Subcutaneous abdominal adipose tissue (tissue), 5 donors: ENCODE measurements around the gene CXCR6.
A peak's percentile ranks its signal among the peaks of the same experiment; 100 is the strongest.

ENCODE experiments used
- H3K27ac ChIP-seq: one replicate; pipeline ENCODE4 v1.7.0; 2013; ENCODE audit warnings: low read depth, mild to moderate bottlenecking, inconsistent platforms, low read length, moderate library complexity
- H3K27me3 ChIP-seq, 5 donors: one replicate each; pipeline ENCODE4 v1.7.0; 2013; ENCODE audit warnings: low read length in 5 of 5, inconsistent platforms in 1 of 5; ENCODE audit not compliant: control insufficient read depth in 5 of 5, insufficient read depth in 4 of 5
- H3K36me3 ChIP-seq, 5 donors: one replicate each; pipeline ENCODE4 v1.7.0; 2013; ENCODE audit warnings: low read length in 5 of 5; ENCODE audit not compliant: control insufficient read depth in 5 of 5, insufficient read depth in 5 of 5
- H3K4me1 ChIP-seq, 5 donors: one replicate each; pipeline ENCODE4 v1.7.0; 2013; ENCODE audit warnings: low read length in 5 of 5, mild to moderate bottlenecking in 3 of 5, moderate library complexity in 1 of 5; ENCODE audit not compliant: control insufficient read depth in 5 of 5, insufficient read depth in 5 of 5
- H3K4me3 ChIP-seq, 5 donors: one replicate each; pipeline ENCODE4 v1.7.0; 2013; ENCODE audit warnings: low read length in 5 of 5, low read depth in 1 of 5
- H3K9ac ChIP-seq, 5 donors: one replicate each; pipeline ENCODE4 v1.7.0; 2013; ENCODE audit warnings: low read length in 5 of 5, mild to moderate bottlenecking in 4 of 5, moderate library complexity in 3 of 5
- H3K9me3 ChIP-seq, 5 donors: one replicate each; pipeline ENCODE4 v1.7.0; 2013; ENCODE audit warnings: low read length in 5 of 5; ENCODE audit not compliant: control insufficient read depth in 5 of 5
- donor health status: healthy.
- donor health status: healthy.
- donor health status: healthy.
- donor health status: healthy.
- donor health status: healthy.

CXCR6 gene

GRCh38 chr3:45966371-45966791 lies 23.1 kb downstream of the CXCR6 start:
- Histone ChIP-seq H3K9me3 (no peaks in the 10 kb centered on the region), H3K4me1 (peaks cover 0 to 20% (median 11%) of the 10 kb centered on the region in 5 donors), H3K27me3 (no peaks in the 10 kb centered on the region), H3K9ac (no peak overlapping the region), H3K36me3 (peaks cover 7 to 94% (median 92%) of the 10 kb centered on the region in 5 donors), H3K4me3 (no peak overlapping the region), H3K27ac (no peak overlapping the region)

DNA sequence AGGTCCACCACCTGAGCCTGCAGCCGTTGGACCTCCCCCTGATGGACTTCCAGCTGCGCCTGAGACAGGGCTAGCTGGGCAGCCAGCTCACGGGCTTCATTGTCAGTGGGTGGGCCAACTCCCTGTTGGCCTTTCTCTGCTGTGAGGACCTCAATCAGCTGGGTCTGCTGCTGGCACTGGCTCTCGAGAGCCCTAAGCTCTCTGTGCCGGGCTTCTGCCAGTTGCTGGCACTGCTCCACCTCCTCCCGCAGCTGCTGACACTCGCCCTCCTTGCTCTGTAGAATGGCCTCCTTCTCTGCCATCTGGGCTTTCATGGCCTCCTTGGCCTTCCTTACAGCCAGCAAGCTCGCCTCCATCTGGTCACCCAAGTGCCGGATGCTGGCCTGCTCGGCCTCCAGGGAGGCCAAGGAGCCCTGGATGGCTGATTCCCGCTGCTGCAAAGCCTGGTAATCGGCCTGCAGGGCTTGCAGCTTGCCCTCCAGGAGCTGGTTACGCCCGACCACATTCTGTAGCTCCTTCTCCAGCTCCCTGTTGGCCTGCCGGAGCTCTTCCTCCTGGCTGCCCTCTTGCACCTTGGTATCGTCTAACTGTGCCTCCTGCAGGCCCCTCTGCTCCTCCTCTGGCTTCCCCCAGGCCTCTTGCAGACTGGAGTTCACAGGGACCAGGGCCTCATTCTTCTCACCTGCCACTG lies 23.8 kb downstream of the CXCR6 start:
- no peaks in the 10 kb centered on the region for H3K9me3 ChIP-seq
- H3K9ac ChIP-seq, result no peak overlapping the region
- peaks cover 0 to 20% (median 11%) of the 10 kb centered on the region in 5 donors for H3K4me1 ChIP-seq
- no peak overlapping the region for H3K27ac ChIP-seq
- peaks cover 9 to 90% (median 87%) of the 10 kb centered on the region in 5 donors for H3K36me3 ChIP-seq
- H3K27me3 ChIP-seq, result no peaks in the 10 kb centered on the region
- no peak overlapping the region for H3K4me3 ChIP-seq

GRCh38 chr3:45967724-45968123 lies 24.5 kb downstream of the CXCR6 start:
- H3K9me3 ChIP-seq, result no peaks in the 10 kb centered on the region
- no peak overlapping the region for H3K4me3 ChIP-seq
- H3K27ac ChIP-seq, result no peak overlapping the region
- no peak overlapping the region for H3K9ac ChIP-seq
- peaks cover 0 to 20% (median 11%) of the 10 kb centered on the region in 5 donors for H3K4me1 ChIP-seq
- peaks cover 9 to 90% (median 86%) of the 10 kb centered on the region in 5 donors for H3K36me3 ChIP-seq
- H3K27me3 ChIP-seq, result no peaks in the 10 kb centered on the region

- Histone ChIP-seq H3K4me3 (no peak overlapping the region), H3K36me3 (peaks cover 9 to 91% (median 85%) of the 10 kb centered on the region in 5 donors), H3K27ac (no peak overlapping the region), H3K9me3 (no peaks in the 10 kb centered on the region), H3K4me1 (peaks cover 0 to 20% (median 11%) of the 10 kb centered on the region in 5 donors), H3K27me3 (no peaks in the 10 kb centered on the region), H3K9ac (no peak overlapping the region)
Measured at GRCh38 chr3:45968149-45968548, 24.9 kb downstream of the CXCR6 start.

DNA sequence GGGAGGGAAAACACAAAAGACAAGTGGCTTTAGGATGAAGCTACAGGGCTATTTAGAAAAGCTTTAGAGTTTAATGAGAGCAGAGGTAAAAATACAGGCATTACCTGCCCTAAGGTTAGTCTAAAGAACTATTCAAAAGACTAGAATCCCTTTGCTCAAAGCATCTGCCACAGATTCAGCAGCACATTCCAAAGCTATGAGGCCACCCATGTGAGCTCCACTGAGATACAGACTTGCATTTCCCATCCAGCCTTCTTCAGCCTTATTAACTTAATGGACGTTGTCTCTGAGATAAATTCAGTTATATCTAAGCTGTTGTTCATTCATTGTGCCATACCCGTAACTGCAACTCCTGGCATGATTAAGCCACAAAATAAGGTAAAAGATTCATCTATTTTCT lies 25.4 kb downstream of the CXCR6 start:
- H3K27me3 ChIP-seq, result no peaks in the 10 kb centered on the region
- no peak overlapping the region for H3K9ac ChIP-seq
- peaks cover 0 to 20% (median 11%) of the 10 kb centered on the region in 5 donors for H3K4me1 ChIP-seq
- H3K27ac ChIP-seq, result no peak overlapping the region
- H3K4me3 ChIP-seq, result no peak overlapping the region
- peaks cover 8 to 89% (median 82%) of the 10 kb centered on the region in 5 donors for H3K36me3 ChIP-seq
- no peaks in the 10 kb centered on the region for H3K9me3 ChIP-seq

DNA sequence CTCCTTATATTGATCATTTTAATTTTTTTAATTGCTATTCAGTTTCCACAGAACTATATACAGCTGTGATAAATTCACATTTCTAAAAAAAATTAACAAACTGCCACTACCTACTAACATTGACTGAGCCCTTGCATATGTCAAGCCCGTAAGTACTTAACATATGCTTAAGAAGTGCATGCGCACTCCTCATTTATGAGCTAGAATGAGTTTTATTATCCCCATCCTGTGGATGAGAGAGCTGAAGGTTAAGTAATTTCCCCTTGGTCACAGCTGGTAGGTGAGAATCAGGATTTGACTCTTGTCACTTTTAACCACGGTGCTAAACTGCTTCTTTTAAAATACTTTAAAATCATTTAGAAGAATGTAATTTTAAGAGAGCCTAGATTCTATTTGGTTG lies 25.9 kb downstream of the CXCR6 start:
- Histone ChIP-seq H3K27ac (no peak overlapping the region), H3K4me1 (peaks cover 0 to 20% (median 11%) of the 10 kb centered on the region in 5 donors), H3K36me3 (peaks cover 5 to 85% (median 79%) of the 10 kb centered on the region in 5 donors), H3K27me3 (no peaks in the 10 kb centered on the region), H3K9ac (no peak overlapping the region), H3K9me3 (no peaks in the 10 kb centered on the region), H3K4me3 (no peak overlapping the region)

DNA sequence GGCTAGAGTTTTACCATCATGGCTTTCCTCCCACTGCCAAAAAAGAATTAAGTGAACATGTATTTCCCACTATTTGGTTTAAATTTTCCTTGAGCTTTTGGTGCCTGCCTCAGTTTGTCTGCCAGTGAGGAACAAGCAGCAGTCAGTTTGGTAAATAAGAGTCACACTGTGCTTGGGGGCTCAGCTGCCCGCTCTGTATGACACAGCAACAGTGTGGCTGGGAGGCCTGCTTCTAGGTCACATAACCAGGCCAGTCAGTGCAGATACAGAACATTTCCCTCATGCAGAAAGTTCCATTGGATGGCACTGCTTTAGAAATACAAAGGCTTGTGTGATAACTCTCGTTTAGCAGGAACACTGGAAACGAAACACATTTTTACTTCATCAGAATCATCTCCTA lies 26.7 kb downstream of the CXCR6 start:
- no peak overlapping the region for H3K4me3 ChIP-seq
- no peaks in the 10 kb centered on the region for H3K27me3 ChIP-seq
- H3K27ac ChIP-seq, result no peak overlapping the region
- peaks cover 7 to 84% (median 79%) of the 10 kb centered on the region in 5 donors for H3K36me3 ChIP-seq
- peaks cover 0 to 20% (median 11%) of the 10 kb centered on the region in 5 donors for H3K4me1 ChIP-seq
- H3K9me3 ChIP-seq, result no peaks in the 10 kb centered on the region
- no peak overlapping the region for H3K9ac ChIP-seq

DNA sequence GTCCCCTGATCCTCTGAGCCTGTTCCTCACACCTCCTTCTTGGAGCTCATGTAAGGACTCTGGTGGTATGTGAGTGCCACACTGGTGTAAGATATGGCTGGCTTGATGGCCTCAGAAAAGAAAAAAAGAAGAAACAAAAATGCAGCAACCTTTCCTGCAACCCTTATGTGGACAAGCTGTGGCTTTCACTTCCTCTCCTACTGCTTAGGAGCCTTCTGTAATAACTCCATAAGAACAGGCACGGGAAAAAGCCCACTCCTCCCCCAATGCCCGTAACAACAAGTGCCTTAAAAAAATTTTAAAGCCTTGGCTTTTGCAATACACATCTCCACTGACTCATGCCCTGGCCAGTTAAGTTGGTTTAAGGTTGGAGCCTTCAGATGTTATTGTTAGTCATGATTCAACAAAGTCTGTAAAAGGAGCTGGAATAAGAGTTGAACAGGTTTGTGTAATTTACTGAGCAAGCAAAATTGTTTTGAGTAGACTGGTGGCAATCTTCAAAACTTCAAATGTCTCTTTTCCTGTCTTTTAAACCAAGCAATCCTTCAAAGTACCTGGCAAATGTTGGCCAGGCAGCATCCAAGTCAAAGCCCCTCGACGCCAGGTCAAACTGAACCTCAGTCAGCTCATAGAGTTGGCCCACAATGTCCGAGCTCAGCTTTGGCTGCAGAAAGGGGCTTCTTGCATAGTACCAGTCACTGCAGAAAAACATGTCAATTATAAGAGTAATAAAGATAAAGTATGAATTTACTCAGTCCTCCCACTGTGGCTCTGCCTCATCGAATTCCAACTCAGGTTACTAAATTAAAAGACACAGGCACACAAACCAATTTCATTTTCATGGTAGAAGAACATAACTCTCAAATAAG lies 29.5 kb downstream of the CXCR6 start:
- Histone ChIP-seq H3K4me3 (no peak overlapping the region), H3K36me3 (peaks cover 13 to 82% (median 69%) of the 10 kb centered on the region in 5 donors), H3K27ac (no peak overlapping the region), H3K9ac (no peak overlapping the region), H3K4me1 (peaks cover 0 to 7% (median 3%) of the 10 kb centered on the region in 5 donors), H3K27me3 (no peaks in the 10 kb centered on the region), H3K9me3 (no peaks in the 10 kb centered on the region)

- no peak overlapping the region for H3K9ac ChIP-seq
- no peak overlapping the region for H3K4me3 ChIP-seq
- H3K27ac ChIP-seq, result no peak overlapping the region
- peaks cover 0 to 9% (median 5%) of the 10 kb centered on the region in 5 donors for H3K4me1 ChIP-seq
- H3K9me3 ChIP-seq, result no peaks in the 10 kb centered on the region
- no peaks in the 10 kb centered on the region for H3K27me3 ChIP-seq
- peaks cover 13 to 81% (median 64%) of the 10 kb centered on the region in 5 donors for H3K36me3 ChIP-seq
Measured at GRCh38 chr3:45974686-45975085, 31.4 kb downstream of the CXCR6 start.

DNA sequence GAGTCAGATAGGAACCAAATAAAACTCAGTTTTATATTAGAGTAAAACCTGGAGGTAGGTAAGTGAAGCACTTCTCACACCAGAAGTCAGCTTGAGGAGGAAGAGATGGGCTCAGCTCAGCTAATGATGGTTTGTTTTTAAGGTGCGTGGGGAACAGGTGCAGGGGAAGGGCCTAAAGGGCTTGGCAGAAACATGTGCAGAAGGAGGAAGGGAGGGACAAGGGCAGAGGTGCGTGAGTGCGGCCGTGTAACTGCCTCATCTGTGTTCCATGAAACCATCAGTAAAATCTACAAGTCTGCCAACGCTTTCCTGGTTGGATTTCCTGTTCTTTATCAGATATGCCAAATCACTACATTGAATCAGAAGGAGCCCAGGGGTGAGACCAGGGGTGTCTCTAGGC lies 32.4 kb downstream of the CXCR6 start:
- H3K4me3 ChIP-seq, result no peak overlapping the region

More for the DNA sequence above, 32.4 kb downstream of the CXCR6 start:
- no peak overlapping the region for H3K27ac ChIP-seq
- no peaks in the 10 kb centered on the region for H3K27me3 ChIP-seq
- peaks cover 15 to 79% (median 58%) of the 10 kb centered on the region in 5 donors for H3K36me3 ChIP-seq
- H3K9ac ChIP-seq, result peak overlapping the region in 1 of 5 donors; percentile 11
- H3K9me3 ChIP-seq, result no peaks in the 10 kb centered on the region
- H3K4me1 ChIP-seq, result peaks cover 0 to 9% (median 5%) of the 10 kb centered on the region in 5 donors
